ENCODE measurements around the gene ADGRL3.

DNA sequence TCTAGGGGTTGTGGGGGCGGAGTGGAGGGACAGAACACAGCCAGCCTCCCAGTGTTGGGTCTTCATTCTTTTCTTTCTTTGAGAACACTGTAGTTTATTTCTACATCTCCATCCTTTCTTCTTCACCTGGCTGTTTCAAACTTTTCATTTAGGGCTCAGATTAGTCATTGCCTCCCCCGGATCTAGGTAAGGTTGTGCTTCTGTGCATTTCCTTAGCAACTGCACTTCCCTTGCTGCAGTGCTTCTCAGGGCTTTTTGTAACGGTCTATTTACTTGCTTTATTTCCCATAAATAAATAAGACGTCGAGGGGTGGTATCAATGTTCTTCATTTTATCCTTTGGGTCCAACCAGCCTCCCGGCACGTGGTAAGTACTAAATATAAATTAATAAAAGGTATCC lies 31.3 kb downstream of the ADGRL3 start:
- TF ChIP-seq, protein P1, sequence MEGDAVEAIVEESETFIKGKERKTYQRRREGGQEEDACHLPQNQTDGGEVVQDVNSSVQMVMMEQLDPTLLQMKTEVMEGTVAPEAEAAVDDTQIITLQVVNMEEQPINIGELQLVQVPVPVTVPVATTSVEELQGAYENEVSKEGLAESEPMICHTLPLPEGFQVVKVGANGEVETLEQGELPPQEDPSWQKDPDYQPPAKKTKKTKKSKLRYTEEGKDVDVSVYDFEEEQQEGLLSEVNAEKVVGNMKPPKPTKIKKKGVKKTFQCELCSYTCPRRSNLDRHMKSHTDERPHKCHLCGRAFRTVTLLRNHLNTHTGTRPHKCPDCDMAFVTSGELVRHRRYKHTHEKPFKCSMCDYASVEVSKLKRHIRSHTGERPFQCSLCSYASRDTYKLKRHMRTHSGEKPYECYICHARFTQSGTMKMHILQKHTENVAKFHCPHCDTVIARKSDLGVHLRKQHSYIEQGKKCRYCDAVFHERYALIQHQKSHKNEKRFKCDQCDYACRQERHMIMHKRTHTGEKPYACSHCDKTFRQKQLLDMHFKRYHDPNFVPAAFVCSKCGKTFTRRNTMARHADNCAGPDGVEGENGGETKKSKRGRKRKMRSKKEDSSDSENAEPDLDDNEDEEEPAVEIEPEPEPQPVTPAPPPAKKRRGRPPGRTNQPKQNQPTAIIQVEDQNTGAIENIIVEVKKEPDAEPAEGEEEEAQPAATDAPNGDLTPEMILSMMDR (IDR thresholded peaks at IDR 0.05) = no peak
- TF ChIP-seq POLR2A (IDR thresholded peaks at IDR 0.05; ENCODE audit: low read depth) (no peak), EP300 (IDR thresholded peaks at IDR 0.05) (no peak)

All from esophagus muscularis mucosa (tissue), 4 donors.